SK-N-SH (cell line): Measurements from ENCODE around the gene SRGAP2B. TPM values are rescaled to one million over a fixed set of nuclear protein-coding genes. Genes with fewer than 3 reads are reported as not detected.
"Not testable (repeated sequence)": the region's sequence is repeated elsewhere in the genome, so short reads cannot be mapped to it uniquely, and the experiment has no call there.

ENCODE experiments used
- CTCF ChIA-PET: fragments of 300-600, 350-600 bp; formaldehyde crosslinking; extraction: SDS; loops from one replicate; lab custom pipeline; 2021; lab: Yijun Ruan, JAX
- POLR2A ChIA-PET: fragments of 350-600 bp; sonication (Branson Sonifier 250); formaldehyde crosslinking; extraction: SDS; loops from one replicate; lab custom pipeline; 2020; ENCODE audit warnings: antibody characterized with exemption, inconsistent platforms; lab: Yijun Ruan, JAX
- DNase-seq: peaks from one replicate; pipeline ENCODE4 v3.0.0; 2012
- H2AFZ ChIP-seq: fragments of 200-600 bp; sonication (generic); 2 replicates; pipeline ENCODE4 v1.8.1; 2016; ENCODE audit warnings: antibody characterized with exemption, mild to moderate bottlenecking, low read depth
- H3F3A ChIP-seq: fragments of 200-600 bp; sonication (generic); replicated peaks from 2 replicates; pipeline ENCODE3; 2016; ENCODE audit warnings: antibody characterized with exemption, mild to moderate bottlenecking; ENCODE audit not compliant: insufficient read depth
- H3K27ac ChIP-seq, 2 experiments: fragments of 200-500 bp in 1 of 2; fragments of 200-600 bp in 1 of 2; sonication (Bioruptor generic) in 1 of 2; sonication (generic), shearing (Covaris generic) in 1 of 2; 2 replicates each; pipeline versions ENCODE4 v1.5.1 to v1.6.1; 2014 to 2016; ENCODE audit warnings: low read depth in 2 of 2, inconsistent platforms in 1 of 2, low read length in 1 of 2, mild to moderate bottlenecking in 1 of 2, mixed read lengths in 1 of 2
- H3K27me3 ChIP-seq: fragments of 200-600 bp; sonication (generic), shearing (Covaris generic); 2 replicates; pipeline ENCODE4 v1.6.1; 2016; ENCODE audit warnings: mixed run types; ENCODE audit not compliant: insufficient read depth
- H3K36me3 ChIP-seq, 2 experiments: fragments of 200-500 bp in 1 of 2; fragments of 200-600 bp in 1 of 2; sonication (Bioruptor generic) in 1 of 2; sonication (generic) in 1 of 2; replicated peaks in 1 of 2; 2 replicates each; pipeline versions ENCODE3 to v1.5.1; 2014 to 2016; ENCODE audit warnings: low read length in 1 of 2, mild to moderate bottlenecking in 1 of 2; ENCODE audit not compliant: insufficient read depth in 2 of 2, control insufficient read depth in 1 of 2
- H3K4me1 ChIP-seq, 2 experiments: fragments of 200-500 bp in 1 of 2; fragments of 200-600 bp in 1 of 2; sonication (Bioruptor generic) in 1 of 2; sonication (generic), shearing (Covaris generic) in 1 of 2; 2 replicates each; pipeline versions ENCODE4 v1.5.1 to v1.6.1; 2014 to 2016; ENCODE audit warnings: low read depth in 1 of 2, low read length in 1 of 2, mixed run types in 1 of 2; ENCODE audit not compliant: insufficient read depth in 2 of 2, control insufficient read depth in 1 of 2
- H3K4me2 ChIP-seq: fragments of 200-600 bp; sonication (generic), shearing (Covaris generic); 2 replicates; pipeline ENCODE4 v1.6.1; 2017; ENCODE audit warnings: mixed run types
- H3K4me3 ChIP-seq, 2 experiments: fragments of 200-500 bp in 1 of 2; fragments of 200-600 bp in 1 of 2; sonication (Bioruptor generic) in 1 of 2; sonication (generic), shearing (Covaris generic) in 1 of 2; 2 replicates each; pipeline versions ENCODE4 v1.5.1 to v1.8.1; 2014 to 2016; ENCODE audit warnings: low read depth in 2 of 2, inconsistent platforms in 1 of 2, low read length in 1 of 2, mild to moderate bottlenecking in 1 of 2, mixed read lengths in 1 of 2, moderate library complexity in 1 of 2
- H3K79me2 ChIP-seq: fragments of 200-600 bp; sonication (generic); 2 replicates; pipeline ENCODE4 v1.8.1; 2017; ENCODE audit warnings: mild to moderate bottlenecking; ENCODE audit not compliant: insufficient read depth
- H3K9ac ChIP-seq: fragments of 200-600 bp; sonication (generic); 2 replicates; pipeline ENCODE4 v1.6.1; 2017; ENCODE audit warnings: mixed run types
- H3K9me2 ChIP-seq: fragments of 200-600 bp; sonication (generic); 2 replicates; pipeline ENCODE4 v1.6.1; 2017; ENCODE audit warnings: mixed run types
- H3K9me3 ChIP-seq: fragments of 200-600 bp; sonication (generic); 2 replicates; pipeline ENCODE4 v1.6.1; 2017; ENCODE audit warnings: mixed run types, mild to moderate bottlenecking, moderate library complexity
- H4K20me1 ChIP-seq: fragments of 200-600 bp; sonication (generic); 2 replicates; pipeline ENCODE4 v1.6.1; 2017; ENCODE audit warnings: mild to moderate bottlenecking, mixed run types; ENCODE audit not compliant: insufficient read depth
- WGBS: methylation state at CpG from one replicate; pipeline ENCODE4 v1.1.6; 2017; ENCODE audit warnings: low lambda C conversion rate; 5-methylcytosine and 5-hydroxymethylcytosine counted together
- polyA plus RNA-seq, 3 experiments: library from polyadenylated mRNA; depleted of rRNA; stranded (reverse); fragments of >200 nt; gene quantifications; 2 replicates each; pipeline ENCODE4 v1.2.3, GENCODE V29; 2012

The SRGAP2B gene
- polyA plus RNA-seq, 1 of the 3 experiments (the other 2 are of a cell fraction): 12.3 TPM

DNA sequence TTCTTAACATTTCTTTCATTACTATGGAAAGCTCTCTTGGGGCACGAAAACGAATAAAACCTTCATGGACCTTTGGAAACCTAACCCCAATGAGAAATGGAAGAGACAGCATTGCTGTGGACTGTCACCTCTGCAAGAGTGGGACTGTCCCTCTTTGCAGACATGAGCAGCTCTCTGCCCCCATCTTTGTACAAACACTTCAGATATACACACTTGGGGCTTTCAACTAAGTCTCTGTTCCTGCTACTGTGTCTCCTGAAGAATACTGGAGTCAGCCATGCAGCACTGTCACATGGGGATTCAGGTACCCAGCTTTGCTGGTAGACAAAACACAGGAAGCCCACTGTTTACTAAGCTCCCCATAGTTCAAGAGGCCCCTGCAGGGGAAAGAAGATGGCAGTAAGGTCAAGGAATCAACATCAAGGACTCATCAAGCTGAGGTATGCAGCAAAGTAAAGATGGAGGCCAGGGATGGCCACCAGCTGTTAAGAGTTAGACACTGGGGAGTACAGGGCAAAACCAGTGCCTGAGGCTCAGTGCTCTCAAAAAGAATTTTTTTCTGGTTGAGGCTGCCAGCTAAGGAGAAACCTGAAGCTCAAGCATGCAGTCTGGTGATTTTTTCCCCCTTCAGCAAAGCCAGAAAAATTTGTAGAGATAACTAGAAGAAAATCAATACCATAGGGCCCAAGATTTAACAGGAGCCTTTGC is 31.0 kb downstream of the SRGAP2B start:
- WGBS: no CpG with 5 or more reads among the region's 2 CpGs
- CTCF ChIA-PET, H3K27ac ChIP-seq: not testable (repeated sequence)

DNA sequence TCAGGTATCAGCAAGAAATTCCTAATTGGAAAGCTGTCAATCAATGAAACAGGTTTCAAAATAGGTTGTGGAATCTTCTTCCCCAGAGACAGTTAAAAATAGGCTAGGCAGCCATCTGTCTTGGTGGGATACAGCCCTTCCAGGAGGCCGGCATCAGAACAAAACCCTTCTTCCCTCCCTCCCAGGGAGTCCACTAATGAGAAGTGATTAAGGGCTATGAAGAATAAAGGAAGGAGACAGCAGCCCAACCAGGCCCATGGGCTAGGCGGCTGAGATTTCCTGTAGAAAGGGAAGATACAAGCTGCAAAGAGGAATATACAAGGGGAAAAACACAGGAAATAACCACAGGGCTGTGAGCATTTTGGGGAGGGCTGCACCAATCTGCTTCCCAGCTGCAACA is 31.8 kb downstream of the SRGAP2B start:
- H3K9me2 ChIP-seq, H4K20me1 ChIP-seq, H3K27me3 ChIP-seq, POLR2A ChIA-PET, H3K9ac ChIP-seq, H3K79me2 ChIP-seq, H3F3A ChIP-seq, CTCF ChIA-PET, H3K4me3 ChIP-seq, H3K4me1 ChIP-seq, H3K36me3 ChIP-seq, H3K4me2 ChIP-seq, H2AFZ ChIP-seq, H3K9me3 ChIP-seq, H3K27ac ChIP-seq, DNase-seq: not testable (repeated sequence)
- 100% methylated on average over 1 of the region's 2 CpGs for WGBS

More for the DNA sequence above, 31.0 kb downstream of the SRGAP2B start:
- H3K79me2 ChIP-seq, H3K4me1 ChIP-seq, H3K9me3 ChIP-seq, H3K4me3 ChIP-seq, POLR2A ChIA-PET, H3K4me2 ChIP-seq, H3K36me3 ChIP-seq, H2AFZ ChIP-seq, H3F3A ChIP-seq, DNase-seq, H3K9ac ChIP-seq, H3K9me2 ChIP-seq, H4K20me1 ChIP-seq, H3K27me3 ChIP-seq: not testable (repeated sequence)

DNA sequence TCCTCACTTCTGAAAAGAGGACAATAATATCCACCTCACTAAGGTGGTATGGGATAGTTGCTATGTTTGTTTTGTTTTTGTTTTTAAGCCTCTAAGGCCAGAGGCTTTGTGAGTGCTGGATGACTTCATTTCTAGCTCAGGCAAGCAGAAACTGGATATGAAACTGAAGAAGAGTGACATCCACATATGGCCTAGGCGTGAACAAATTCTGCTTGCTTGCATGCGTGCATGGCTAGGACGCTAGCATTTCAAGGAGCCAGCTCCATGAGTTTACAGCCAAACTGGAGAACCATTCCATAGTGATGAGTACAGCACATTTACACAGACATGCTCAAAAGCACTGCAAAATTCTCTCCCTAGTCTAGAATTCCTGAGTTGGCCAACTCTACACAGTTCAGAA is 36.9 kb downstream of the SRGAP2B start:
- H3K27me3 ChIP-seq, H3K4me3 ChIP-seq, H3K9me2 ChIP-seq, POLR2A ChIA-PET, H3F3A ChIP-seq, H3K4me2 ChIP-seq, H3K9me3 ChIP-seq, CTCF ChIA-PET, H3K79me2 ChIP-seq, H2AFZ ChIP-seq, H3K36me3 ChIP-seq, H4K20me1 ChIP-seq, DNase-seq, H3K9ac ChIP-seq, H3K4me1 ChIP-seq, H3K27ac ChIP-seq: not testable (repeated sequence)
- no CpG with 5 or more reads among the region's 3 CpGs for WGBS

DNA sequence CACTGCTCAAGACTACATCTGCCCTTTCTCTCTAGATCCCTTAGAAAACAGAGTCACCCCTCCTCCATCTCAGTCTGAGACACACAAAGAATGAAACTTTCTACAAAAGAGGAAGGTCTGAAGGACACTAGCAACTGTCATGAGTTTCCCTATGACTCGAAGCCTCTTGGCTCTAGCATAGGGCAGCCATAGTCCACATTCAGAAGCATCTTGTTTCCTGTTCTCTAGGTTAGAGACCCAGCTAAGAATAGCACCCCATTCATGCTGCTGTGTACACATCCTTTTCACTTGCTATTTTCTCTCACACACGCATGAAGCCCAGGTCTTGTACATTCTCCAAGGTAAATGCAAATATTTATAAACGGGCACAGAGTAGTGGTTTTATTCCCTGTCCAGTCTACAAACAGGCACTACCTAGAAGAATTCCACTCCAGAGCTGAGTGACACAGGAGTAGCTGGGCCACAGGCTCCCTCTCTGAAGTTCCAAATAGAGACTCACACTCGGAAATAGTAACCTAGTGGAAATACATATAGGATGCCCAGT is 39.8 kb downstream of the SRGAP2B start:
- POLR2A ChIA-PET, H3K27ac ChIP-seq, CTCF ChIA-PET: not testable (repeated sequence)

DNA sequence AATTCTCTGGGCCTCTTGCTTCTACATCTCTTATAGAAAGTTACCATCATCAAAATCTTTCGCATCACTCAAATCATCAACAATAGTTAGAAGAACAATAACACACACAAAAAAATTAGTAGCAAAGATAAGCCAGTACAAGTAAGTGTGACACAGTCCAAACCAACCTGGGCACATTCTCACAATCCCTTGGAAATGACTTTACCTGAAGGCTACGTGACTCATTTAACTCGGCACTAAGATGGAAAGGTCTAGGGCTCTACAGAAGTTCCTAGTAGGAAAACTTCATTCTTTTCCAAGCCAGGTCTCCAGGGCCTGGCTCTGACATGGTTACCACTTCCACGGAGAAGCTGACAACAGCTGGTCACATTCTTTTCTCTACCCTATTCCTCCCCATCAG is 41.7 kb downstream of the SRGAP2B start:
- H3K4me1 ChIP-seq, H3K9me2 ChIP-seq, H3K9ac ChIP-seq, H4K20me1 ChIP-seq, H3K36me3 ChIP-seq, H3K4me2 ChIP-seq, POLR2A ChIA-PET, H3F3A ChIP-seq, H3K27me3 ChIP-seq, H3K4me3 ChIP-seq, H3K9me3 ChIP-seq, H3K79me2 ChIP-seq, DNase-seq, H3K27ac ChIP-seq, CTCF ChIA-PET, H2AFZ ChIP-seq: not testable (repeated sequence)
- no CpG with 5 or more reads among the region's 4 CpGs for WGBS

More for the DNA sequence above, 39.8 kb downstream of the SRGAP2B start:
- not testable (repeated sequence) for H3K9ac ChIP-seq, H3F3A ChIP-seq, DNase-seq, H3K4me2 ChIP-seq, H3K27me3 ChIP-seq, H3K9me2 ChIP-seq, H4K20me1 ChIP-seq, H3K79me2 ChIP-seq, H2AFZ ChIP-seq, H3K36me3 ChIP-seq, H3K4me3 ChIP-seq, H3K9me3 ChIP-seq, H3K4me1 ChIP-seq
- WGBS: no CpG with 5 or more reads among the region's 4 CpGs

DNA sequence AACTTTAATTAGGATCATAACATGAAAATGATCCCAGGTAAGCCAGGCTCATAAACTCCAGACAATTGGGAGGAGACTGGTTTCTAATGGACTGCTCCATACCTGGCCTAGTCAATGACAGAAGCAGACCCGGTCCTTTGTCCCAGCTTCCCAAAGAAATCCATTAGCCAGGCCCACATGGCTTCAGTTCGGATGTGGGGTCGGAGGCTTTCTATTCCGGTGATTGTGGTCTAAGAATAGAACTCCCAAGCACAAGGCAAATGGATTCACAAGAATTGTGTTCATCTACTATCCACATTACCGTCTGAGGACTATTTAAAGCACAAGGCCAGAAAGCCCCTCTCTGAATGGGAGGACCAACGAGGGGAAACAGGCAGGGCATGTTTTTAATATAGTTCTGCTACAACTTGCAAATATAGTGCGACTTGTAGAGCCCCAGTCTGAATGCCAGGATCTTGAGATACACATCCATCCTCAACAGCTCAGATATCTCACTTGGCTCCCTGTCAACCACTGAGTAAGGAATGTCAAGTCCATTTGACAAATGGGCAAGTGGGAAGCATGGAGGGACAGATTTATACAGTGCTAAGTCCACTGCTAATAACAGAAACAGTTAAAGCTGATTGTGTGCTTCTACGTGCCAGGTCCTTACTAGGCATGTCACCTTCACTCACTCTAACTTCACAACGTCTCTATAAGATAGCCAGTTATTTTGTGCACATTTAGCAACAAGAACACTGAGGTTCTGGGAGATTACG is 42.9 kb downstream of the SRGAP2B start:
- H3K27ac ChIP-seq, POLR2A ChIA-PET, H3K9me2 ChIP-seq, H3K79me2 ChIP-seq, DNase-seq, H3K4me2 ChIP-seq, H3K9me3 ChIP-seq, H3K36me3 ChIP-seq, H3K4me1 ChIP-seq, H3F3A ChIP-seq, H2AFZ ChIP-seq, H4K20me1 ChIP-seq, H3K4me3 ChIP-seq, H3K27me3 ChIP-seq, H3K9ac ChIP-seq, CTCF ChIA-PET: not testable (repeated sequence)
- WGBS: no CpG with 5 or more reads among the region's 10 CpGs
